ENCODE measurements around the gene MTARC1.

MTARC1 gene

DNA sequence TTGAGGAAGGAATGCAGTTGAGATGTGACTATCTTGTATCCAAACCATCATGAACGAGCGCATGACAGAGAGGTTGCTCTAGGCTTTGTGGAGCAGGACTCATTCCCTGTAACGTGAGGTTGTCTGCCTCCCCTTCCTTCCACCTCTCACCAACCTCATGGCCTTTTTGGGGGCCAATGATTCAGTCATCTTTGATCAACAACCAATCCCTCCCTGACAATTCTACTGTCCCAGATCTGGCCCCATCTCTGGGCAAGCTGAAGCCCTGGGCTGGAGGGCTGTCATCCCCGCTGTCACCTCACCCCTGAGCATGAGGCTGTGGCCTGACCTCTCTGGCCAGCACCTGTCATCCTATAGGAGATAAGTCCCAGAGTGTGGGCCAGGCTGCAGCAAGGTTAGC is 19.7 kb downstream of the MTARC1 start:
- DNase-seq (ENCODE audit: low read depth, low spot score) = no peak

DNA sequence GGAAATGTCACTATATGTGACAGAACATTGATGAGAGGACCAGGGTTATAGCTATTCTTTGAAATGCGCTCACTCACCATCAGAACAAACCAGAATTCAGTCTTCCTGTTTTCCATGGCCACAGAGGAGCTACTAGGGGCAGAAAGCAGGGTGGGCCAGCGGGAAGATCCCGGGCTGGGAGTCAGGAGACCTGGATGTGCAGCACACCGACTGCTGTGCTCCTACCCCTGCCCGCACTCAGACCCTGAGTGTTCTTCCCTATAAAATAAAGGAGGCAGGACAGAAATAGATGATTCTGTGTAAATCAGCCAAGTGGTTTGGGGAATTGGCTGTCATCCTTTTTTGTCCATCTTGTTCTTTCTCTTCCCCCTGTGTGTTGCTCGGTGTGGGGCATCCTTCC is 21.0 kb downstream of the MTARC1 start:
- no peak for DNase-seq (ENCODE audit: low read depth, low spot score)

- DNase-seq (ENCODE audit: low read depth, low spot score) = no peak
Measured at GRCh38 chr1:220808345-220809186, 21.9 kb downstream of the MTARC1 start.

- no peak for DNase-seq (ENCODE audit: low read depth, low spot score)
Measured at GRCh38 chr1:220809187-220809550, 22.5 kb downstream of the MTARC1 start.

- DNase-seq (ENCODE audit: low read depth, low spot score) = no peak
Measured at GRCh38 chr1:220809704-220810103, 23.0 kb downstream of the MTARC1 start.

DNA sequence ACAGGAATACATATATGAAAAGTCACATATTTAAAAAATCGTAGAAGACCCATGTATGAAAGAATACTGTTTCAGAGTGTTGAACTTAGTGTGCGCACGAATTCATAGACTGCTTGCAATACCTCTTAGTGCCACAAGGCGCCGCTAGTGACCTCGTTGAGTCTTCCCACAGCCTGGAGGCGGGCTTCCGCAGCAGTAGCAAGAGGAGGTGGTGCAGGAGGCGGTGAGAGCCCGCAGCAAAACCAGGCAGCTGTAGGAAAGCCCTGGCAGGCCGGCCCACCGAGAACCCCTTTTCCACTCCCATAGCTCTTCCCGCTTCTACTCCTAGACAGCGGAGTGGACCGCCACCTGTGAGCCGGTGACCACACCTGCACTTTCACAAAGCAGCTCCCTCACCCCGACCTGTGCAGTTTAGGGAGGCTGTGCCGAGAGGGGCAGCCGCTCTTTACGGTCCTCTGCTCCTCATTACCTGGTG is 23.5 kb downstream of the MTARC1 start:
- peak; percentile 31 for DNase-seq (ENCODE audit: low read depth, low spot score)

DNA sequence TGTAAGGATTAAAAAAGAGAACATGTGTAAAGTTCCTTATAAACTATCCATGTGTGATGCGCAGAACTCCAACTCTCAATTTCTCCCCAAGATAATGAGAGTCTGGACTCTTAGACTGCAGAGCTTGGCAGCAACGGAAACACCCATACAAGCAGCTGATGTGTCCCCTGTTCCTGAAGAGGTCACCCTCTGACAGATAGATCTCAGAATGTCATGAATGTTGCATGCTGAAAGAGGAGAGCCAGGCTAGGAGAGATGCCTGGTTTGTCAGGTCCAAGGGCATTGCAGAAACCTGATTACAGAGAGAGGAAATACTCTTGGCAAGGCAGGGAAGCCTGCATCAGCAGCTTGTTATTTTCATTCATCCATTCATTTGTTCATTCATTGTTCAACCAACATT is 24.2 kb downstream of the MTARC1 start:
- DNase-seq (ENCODE audit: low read depth, low spot score) = no peak

DNA sequence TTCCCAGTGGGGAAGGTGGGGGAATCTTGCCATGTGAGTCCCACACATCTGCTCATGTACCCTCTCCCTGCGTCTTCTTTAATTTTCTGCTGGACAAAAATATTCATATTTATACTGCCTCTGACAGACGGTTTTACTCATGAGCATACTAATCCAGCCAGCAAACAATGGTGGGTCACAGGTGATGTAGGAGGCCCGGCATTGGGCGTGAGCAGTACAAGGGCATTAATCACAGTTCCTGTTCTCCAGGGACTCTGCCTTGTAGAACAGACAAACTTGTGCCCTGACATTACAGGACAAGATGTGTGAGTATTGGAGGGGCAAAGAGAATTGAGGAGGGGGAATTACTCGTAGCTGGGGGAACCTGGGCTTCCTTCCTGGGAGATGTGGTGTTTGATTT is 25.0 kb downstream of the MTARC1 start:
- no peak for DNase-seq (ENCODE audit: low read depth, low spot score)

- no peak for DNase-seq (ENCODE audit: low read depth, low spot score)
Measured at GRCh38 chr1:220812308-220812707, 25.6 kb downstream of the MTARC1 start.

DNA sequence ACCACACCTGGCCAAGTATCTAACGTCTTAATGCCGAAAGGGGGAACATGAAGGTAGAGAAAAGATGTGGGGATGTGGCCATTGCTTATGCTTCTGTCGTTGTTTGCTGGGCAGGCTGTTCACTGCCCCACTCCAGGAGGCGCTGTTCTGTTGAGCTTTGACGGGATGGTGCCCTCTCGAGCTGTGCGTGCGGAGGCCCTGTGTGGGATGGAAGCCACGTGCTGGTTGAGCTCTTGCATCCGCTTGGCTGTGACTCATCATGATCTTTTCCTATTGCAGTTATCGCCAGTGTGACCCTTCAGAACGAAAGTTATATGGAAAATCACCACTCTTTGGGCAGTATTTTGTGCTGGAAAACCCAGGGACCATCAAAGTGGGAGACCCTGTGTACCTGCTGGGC is 26.3 kb downstream of the MTARC1 start:
- no peak for DNase-seq (ENCODE audit: low read depth, low spot score)

DNA sequence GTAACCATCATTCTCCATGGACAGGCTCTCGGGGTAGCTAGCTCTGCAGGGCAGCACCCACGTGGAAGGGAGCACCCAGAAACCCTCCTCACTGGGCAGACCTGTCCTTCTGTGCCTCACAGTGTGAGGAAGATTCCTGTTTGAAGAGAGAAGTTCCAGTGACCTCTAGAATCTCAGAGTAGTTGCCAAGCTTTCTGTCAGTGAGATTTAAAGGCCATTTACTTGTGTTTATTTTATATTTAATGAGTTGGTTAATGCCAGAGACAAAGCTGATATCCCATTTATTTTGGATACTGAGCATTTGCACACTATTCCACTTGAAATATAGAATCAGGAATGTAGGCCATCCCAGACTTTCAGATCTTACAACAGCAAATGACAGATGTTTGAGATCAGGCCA is 28.7 kb downstream of the MTARC1 start:
- no peak for DNase-seq (ENCODE audit: low read depth, low spot score)

GRCh38 chr1:220817907-220818306 is 31.2 kb downstream of the MTARC1 start:
- no peak for DNase-seq (ENCODE audit: low read depth, low spot score)

DNA sequence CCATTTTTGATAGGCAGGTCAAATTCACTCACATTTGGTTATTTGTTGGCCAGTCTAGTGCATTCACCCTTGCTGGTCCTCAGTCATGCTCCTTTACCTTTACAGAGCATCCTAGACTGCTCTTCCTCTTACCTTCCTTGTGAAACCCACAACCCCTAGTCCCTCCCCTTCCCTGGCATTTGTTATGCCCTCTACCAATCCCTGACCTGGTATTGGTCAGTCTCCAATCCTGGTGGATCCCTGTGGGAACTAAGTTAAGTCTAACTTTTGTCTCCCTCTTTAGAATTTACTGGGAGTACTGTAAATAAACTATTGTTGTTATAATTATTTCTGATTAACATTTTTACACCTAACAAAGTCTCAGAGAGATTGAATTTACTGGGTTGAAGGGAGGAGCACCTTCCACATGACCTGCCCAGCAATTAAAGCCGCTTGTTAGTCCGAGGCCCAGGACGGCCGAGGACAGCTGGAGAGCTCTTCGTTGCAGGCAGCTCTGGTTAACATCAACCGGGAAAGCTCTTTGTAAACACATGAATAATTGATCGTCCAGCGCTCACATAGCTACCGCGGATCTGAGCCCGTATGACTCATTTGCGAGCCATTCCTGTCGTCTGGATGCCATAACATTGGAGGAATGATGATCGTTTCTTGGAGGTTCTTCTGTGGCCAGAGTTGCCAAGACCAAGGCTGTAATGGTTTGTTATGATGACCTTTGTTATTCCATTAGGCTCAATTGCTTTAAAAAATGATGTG is 31.9 kb downstream of the MTARC1 start:
- DNase-seq (ENCODE audit: low read depth, low spot score) = no peak

- no peak for DNase-seq (ENCODE audit: low read depth, low spot score)
Measured at GRCh38 chr1:220819467-220820026, 32.8 kb downstream of the MTARC1 start.

DNA sequence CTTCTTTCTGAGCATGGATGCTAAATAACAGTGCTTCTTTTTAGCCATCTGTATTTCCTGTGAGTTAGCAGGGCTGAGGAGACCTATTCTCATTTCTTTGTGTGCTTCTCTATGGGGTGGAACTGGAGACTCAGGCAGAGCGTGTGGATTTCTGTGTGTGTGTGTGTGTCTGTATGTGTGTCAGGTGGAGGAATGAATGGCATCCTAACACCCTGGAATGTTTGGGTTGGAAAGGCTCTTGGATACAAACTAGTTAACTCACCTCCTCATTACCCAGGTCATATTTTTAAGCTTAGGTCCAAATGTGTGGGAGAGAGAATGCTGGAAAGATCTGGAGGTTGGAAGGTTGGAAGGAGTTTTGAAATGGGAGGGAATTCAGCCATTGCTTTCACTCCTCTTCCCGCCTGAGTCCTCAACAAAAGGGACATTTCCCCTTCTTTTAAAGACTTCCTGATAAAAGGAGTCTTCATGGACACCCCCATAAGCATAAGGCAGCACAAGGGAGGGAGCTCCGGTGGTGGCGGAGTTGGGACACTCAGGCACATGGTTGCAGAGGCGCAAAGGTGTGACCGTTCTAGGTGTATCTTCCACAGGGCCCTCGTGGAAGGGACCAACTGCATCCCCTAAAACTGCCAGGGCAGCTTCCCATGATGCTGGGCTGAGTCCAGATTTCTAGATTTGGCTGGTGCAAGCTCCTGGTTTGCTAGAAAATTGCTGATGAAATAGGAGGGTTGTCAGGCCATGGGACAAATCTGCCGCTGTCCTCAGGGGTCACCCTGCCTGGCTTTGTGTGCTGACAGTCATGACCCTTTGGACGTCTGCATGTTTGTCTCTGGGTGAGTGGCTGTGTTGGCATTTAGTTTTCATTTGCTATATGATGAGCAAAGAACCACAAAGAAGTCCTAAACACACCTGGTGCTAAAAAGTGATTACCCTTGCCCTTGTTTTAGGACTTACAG is 37.6 kb downstream of the MTARC1 start:
- DNase-seq (ENCODE audit: low read depth, low spot score) = no peak

DNA sequence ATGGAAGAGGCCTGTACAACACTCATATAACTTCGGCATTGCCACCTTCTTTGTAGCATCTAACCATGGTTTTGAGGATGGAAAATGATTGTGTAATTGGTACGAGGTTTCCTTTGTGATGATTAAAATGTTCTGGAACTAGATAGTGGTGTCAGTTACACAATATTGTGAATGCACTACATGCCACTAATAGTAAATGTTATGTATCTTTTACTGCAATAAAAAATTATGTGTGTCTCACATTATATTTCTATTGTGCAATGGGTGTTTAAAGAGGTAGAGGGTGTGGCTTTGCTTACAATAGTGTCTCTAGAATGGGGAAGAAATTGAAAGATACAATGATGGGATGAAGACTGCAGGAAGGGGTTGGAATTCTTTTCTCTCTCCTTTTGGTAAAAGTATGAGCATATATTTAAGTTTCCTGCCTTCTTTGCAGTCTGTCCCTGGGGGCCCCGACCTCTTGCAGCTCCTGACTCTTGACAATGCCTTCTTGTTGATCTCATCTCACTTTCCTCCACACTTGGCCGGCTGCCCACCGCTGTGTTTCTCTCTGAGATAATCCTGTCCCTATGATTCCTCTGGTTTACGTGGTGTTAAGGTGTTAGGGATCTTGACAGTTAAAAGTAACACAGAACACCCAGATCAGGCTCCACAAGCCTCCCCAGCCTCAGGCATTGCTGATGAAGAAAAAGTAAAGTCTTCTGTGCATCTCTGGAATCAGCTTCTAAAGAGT is 39.3 kb downstream of the MTARC1 start:
- no peak for DNase-seq (ENCODE audit: low read depth, low spot score)

DNA sequence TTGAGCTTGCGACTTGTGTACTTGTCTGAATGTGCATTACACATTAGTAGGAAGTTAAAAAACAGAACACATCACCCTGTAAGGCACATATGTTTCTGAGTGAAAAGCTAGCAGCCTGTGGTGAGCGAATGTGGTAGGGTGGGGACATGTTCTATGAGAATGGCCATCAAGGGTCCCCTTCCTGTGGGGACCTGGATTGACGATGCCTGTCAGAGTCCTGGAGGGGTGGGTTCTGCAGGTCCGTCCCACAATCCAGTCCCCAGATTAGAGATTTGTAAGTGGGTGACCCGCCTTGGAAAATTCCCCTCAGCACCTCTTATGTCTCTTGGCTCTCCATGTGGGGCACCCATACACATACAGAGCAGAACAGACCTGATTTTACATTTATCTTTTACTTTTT is 40.0 kb downstream of the MTARC1 start:
- DNase-seq (ENCODE audit: low read depth, low spot score) = no peak

DNA sequence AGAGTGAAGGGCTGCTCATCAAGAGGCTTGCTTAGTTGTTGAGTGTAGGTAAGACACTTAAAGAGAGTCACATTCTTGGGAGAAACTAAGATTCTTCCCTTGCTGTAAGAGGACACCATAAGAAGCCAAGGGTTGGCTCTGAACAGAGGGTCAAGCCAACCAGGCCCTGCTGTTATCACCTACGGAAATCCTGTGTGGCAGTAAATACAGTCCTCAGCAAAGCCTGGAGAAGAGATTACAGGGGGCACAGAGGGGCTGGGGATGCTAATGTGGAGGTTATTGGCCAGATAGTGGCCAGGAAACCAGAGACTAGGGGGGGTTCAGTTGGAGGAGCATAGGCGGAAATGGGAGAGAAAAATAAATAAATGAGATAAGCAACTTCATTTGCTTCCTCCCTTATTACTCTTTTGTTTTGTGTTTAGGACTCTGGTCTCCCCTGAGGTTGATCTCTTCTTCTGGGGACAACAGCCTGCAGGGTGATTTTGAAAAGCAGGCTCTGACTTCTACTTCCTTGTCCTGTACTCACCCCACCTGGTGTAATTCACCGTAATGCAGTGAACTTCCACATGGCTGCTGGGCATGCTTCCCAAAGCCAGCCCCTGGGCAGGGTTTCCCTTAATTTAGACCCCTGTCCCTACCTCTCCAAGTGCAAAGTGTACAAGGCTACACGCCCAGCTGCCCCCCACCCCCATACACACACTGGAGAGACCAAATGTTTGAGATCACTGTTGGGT is 40.9 kb downstream of the MTARC1 start:
- no peak for DNase-seq (ENCODE audit: low read depth, low spot score)

- DNase-seq (ENCODE audit: low read depth, low spot score) = no peak
Measured at GRCh38 chr1:220828179-220828490, 41.4 kb downstream of the MTARC1 start.

- DNase-seq (ENCODE audit: low read depth, low spot score) = no peak
Measured at GRCh38 chr1:220828950-220829586, 42.4 kb downstream of the MTARC1 start.

Data from activated CD4-positive, CD25-positive, alpha-beta regulatory T cell treated with anti-CD3 and anti-CD28 coated beads, Interleukin-2, amount 50 U/mL, for 16 hours (primary cell).